ENCODE results near the gene CCDC178.

DNA sequence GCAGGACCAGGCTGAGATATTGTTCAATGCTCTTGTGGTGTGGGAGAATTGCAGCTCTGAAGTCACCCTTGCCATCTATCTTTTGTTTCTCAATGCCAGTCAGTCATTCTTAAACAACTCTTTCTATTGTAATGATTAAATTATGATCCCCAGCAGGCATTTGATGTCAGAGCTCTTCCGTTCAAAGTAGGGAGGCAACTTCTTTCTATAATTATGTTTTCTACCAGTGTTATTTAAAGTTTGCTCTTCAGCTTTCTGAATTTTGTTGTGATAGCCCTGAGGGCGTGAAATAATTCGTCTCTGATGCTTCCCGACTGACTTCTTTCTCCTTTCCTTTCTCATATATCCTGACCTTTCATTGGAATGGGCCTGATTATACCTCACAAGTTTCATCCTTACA is 506.3 kb downstream of the CCDC178 start:
- TF ChIP-seq GATA2 (IDR thresholded peaks at IDR 0.05; ENCODE audit: low read depth, low read length) (no peak), GATA3 (IDR thresholded peaks at IDR 0.05; ENCODE audit: low read depth, low read length) (no peak)

Data from SH-SY5Y (cell line).